ENCODE data around the gene ZNF467. TPM values are rescaled to one million over a fixed set of nuclear protein-coding genes. Genes with fewer than 3 reads are reported as not detected.

The ZNF467 gene
- total RNA-seq, 1 donor from 2014 or later, result 64.2 TPM

- Mint-ChIP-seq H3K9me3 (ENCODE audit: unreplicated experiment) (no peaks in the 10 kb centered on the region), H3K4me3 (ENCODE audit: unreplicated experiment) (no peak overlapping the region)
- no peak for TF ChIP-seq CTCF (IDR thresholded peaks at IDR 0.05; ENCODE audit: unreplicated experiment)
Observed at GRCh38 chr7:149725426-149725821, 48.0 kb downstream of the ZNF467 start.

DNA sequence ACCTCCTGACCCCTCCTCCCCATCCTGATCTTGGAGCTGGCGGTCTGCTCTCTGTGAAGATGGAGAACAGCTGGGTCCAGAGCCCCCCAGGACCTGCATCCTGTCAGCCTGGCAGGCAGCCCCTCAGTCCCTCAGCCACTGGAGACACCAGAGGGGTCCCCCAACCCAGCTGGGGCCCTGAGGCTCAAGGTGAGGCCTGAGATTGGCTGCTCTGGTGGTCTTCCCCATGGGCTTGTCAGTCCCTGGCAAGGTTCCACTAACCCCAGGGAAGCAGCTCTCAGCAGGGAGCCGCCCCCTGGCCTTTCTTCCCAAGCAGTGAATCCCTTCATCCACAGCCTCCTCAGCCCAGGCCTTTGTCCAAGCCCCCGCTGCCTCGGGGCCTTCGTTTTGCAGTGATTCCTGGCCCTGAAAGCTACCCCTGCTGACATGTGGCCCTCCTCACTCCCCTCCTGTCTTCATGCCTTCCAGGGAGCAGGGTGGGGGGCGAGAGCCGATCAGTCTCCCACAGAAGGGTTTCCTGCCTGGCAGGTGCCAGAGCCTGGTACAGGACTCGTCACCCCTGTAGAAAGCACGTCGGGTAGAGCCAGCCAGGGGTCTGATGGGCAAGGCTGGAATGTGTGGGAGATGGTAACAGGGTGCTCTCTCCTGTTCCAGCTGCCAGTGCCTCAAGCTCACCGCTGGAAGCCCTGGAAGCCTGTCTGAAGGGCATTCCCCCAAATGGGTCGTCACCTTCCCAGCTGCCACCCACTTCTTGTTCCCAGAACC lies 48.5 kb downstream of the ZNF467 start:
- no peak for DNase-seq (ENCODE audit: low spot score)

More at GRCh38 chr7:149725426-149725821, 48.0 kb downstream of the ZNF467 start:
- Mint-ChIP-seq H3K27me3 (ENCODE audit: unreplicated experiment) (peaks cover 9% of the 10 kb centered on the region), H3K36me3 (ENCODE audit: low read depth, unreplicated experiment) (peaks cover 23% of the 10 kb centered on the region), H3K4me1 (ENCODE audit: unreplicated experiment) (peaks cover 11% of the 10 kb centered on the region), H3K27ac (ENCODE audit: unreplicated experiment) (no peak overlapping the region)
- no peak for DNase-seq (ENCODE audit: low spot score)

DNA sequence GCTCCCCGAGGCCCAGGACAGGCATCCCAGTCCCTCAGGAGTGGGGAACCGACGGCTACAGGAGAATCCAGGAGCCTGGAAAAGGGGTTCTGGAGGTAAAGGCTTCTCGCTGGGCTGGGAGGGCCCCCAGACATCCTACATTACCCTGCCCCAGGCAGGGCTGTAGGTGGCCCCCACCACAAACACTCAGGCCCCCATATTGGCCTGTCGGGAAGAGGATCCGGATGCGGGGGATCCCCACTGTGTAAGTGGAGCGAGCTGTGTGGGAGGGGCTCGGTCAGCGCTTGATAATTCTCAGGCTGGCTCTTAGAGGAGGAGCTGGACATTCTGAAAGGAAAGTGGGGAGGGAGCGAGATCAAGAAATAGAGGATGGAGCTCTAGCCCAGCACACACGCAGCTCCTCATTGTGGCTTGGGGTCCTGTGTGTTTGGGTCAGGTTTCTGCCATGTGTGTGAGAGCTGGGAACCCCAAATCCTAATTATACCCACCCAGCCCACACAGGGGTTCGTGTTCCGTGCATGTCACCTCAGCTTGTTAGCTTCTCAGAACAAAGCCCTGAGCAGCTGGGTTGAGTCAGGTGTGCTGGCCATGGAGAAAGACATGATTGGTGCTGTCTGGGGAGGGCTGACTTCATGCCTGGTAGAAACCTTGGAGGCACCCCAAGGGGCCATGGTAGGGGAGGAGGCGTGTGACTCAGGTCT lies 49.4 kb downstream of the ZNF467 start:
- no peak for TF ChIP-seq CTCF (IDR thresholded peaks at IDR 0.05; ENCODE audit: unreplicated experiment)
- Mint-ChIP-seq H3K27me3 (ENCODE audit: unreplicated experiment) (peaks cover 11% of the 10 kb centered on the region), H3K9me3 (ENCODE audit: unreplicated experiment) (no peaks in the 10 kb centered on the region), H3K4me1 (ENCODE audit: unreplicated experiment) (peaks cover 11% of the 10 kb centered on the region), H3K36me3 (ENCODE audit: low read depth, unreplicated experiment) (peaks cover 21% of the 10 kb centered on the region), H3K4me3 (ENCODE audit: unreplicated experiment) (no peak overlapping the region), H3K27ac (ENCODE audit: unreplicated experiment) (no peak overlapping the region)
- no peak for DNase-seq (ENCODE audit: low spot score)

More for the DNA sequence above, 48.5 kb downstream of the ZNF467 start:
- Mint-ChIP-seq H3K27ac (ENCODE audit: unreplicated experiment) (no peak overlapping the region), H3K36me3 (ENCODE audit: low read depth, unreplicated experiment) (peaks cover 26% of the 10 kb centered on the region), H3K4me3 (ENCODE audit: unreplicated experiment) (no peak overlapping the region), H3K9me3 (ENCODE audit: unreplicated experiment) (no peaks in the 10 kb centered on the region), H3K4me1 (ENCODE audit: unreplicated experiment) (peaks cover 11% of the 10 kb centered on the region), H3K27me3 (ENCODE audit: unreplicated experiment) (peaks cover 11% of the 10 kb centered on the region)
- no peak for TF ChIP-seq CTCF (IDR thresholded peaks at IDR 0.05; ENCODE audit: unreplicated experiment)

DNA sequence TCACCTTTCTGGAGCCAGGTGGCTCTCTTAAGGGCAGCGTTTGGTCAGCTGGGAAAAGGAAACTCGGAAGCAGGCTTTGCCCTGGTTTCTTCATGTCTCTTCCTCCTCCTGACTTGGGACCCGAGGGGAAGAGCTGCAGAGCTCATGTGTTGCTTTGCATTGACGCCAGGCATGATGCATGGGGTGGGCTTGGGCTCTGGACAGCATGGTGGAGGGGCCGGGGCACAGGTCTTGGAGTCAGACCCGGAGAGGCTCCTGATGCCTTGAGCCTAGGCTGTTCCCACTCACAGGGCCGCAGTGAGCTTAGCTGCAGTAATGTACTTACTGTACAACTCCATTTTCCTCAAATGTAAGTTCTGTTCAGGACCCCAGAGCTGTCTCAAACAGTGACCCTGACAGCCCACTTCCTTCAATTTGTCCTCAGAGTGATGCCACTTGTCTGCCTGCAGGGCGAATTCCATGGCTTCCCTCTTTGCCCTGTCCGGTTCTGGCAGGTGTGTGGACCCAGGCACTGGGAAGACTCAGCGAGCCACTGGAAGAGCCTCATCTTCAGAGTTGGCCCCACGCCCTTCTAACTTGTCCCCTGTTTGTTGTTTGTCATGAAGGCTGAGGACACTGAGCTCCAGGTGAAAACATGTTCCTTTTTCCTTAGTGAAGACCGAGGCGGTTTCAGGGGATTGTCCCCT lies 50.2 kb downstream of the ZNF467 start:
- H3K4me1 Mint-ChIP-seq (ENCODE audit: unreplicated experiment), result peaks cover 9% of the 10 kb centered on the region
- no peak for TF ChIP-seq CTCF (IDR thresholded peaks at IDR 0.05; ENCODE audit: unreplicated experiment)
- no peak for DNase-seq (ENCODE audit: low spot score)
- peaks cover 24% of the 10 kb centered on the region for H3K36me3 Mint-ChIP-seq (ENCODE audit: low read depth, unreplicated experiment)
- H3K9me3 Mint-ChIP-seq (ENCODE audit: unreplicated experiment), result no peaks in the 10 kb centered on the region
- no peak overlapping the region for H3K4me3 Mint-ChIP-seq (ENCODE audit: unreplicated experiment)
- H3K27me3 Mint-ChIP-seq (ENCODE audit: unreplicated experiment), result peaks cover 14% of the 10 kb centered on the region
- no peak overlapping the region for H3K27ac Mint-ChIP-seq (ENCODE audit: unreplicated experiment)
